HCT116 (cell line): ENCODE measurements around the gene ISG20. TPM values are rescaled to one million over a fixed set of nuclear protein-coding genes. Genes with fewer than 3 reads are reported as not detected.

Source experiments
- ATAC-seq: fragments of 200-7000 bp; cut with Tn5 transposase; 2 replicates; pipeline ENCODE4 v1.9.1; 2020; ENCODE audit warnings: mild to moderate bottlenecking, moderate library complexity
- BruUV-seq: library from RNA; stranded (reverse); fragments of 400-500 nt; replicated peaks from 2 replicates; lab custom pipeline; 2021; lab: Mats Ljungman, UMichigan
- CTCF ChIA-PET: fragments of 300-600 bp; sonication (Branson Sonifier 250); formaldehyde crosslinking; loops from one replicate; lab custom pipeline; 2021; ENCODE audit warnings: antibody characterized with exemption; lab: Charles Lee
- POLR2A ChIA-PET: fragments of 300-600, 350-600 bp; sonication (Branson Sonifier 250); formaldehyde crosslinking; loops from one replicate; lab custom pipeline; 2021; ENCODE audit warnings: antibody characterized with exemption; lab: Charles Lee
- RAD21 ChIA-PET, 2 experiments: fragments of 300-600 bp; sonication (Branson Sonifier 250); formaldehyde crosslinking; loops; one replicate each; lab custom pipeline; 2023; ENCODE audit warnings: low total read pairs in 2 of 2; ENCODE audit not compliant: uncharacterized antibody in 2 of 2, unreplicated experiment in 2 of 2, low non-redundant PET in 1 of 2; lab: Charles Lee
- DNase-seq: peaks from one replicate; pipeline ENCODE4 v3.0.0-alpha.2; 2010; ENCODE audit warnings: low read depth, low spot score
- H2AFZ ChIP-seq: fragments of 200-600 bp; shearing (Covaris generic), sonication (generic); 2 replicates; pipeline ENCODE4 v1.6.1; 2017; ENCODE audit warnings: low read depth, mixed run types, mixed read lengths, antibody characterized with exemption, low read length; ENCODE audit not compliant: poor library complexity, severe bottlenecking
- H3K27ac ChIP-seq: 2 replicates; pipeline ENCODE4 v1.5.1; 2012; ENCODE audit warnings: low read depth, low read length
- H3K27me3 ChIP-seq: fragments of 200-600 bp; sonication (generic); 2 replicates; pipeline ENCODE4 v1.6.1; 2016; ENCODE audit warnings: mixed run types, low read length, mixed read lengths; ENCODE audit not compliant: insufficient read depth
- H3K36me3 ChIP-seq, 2 experiments: fragments of 200-500 bp in 1 of 2; fragments of 200-600 bp in 1 of 2; sonication (Bioruptor generic) in 1 of 2; sonication (generic) in 1 of 2; 2 replicates each; pipeline versions ENCODE4 v1.5.1 to v1.6.1; 2014 to 2016; ENCODE audit warnings: low read length in 2 of 2, inconsistent platforms in 1 of 2, mixed read lengths in 1 of 2, mixed run types in 1 of 2; ENCODE audit not compliant: insufficient read depth in 2 of 2, control insufficient read depth in 1 of 2
- H3K4me1 ChIP-seq, 2 experiments: fragments of 200-600 bp in 1 of 2; sonication (generic) in 1 of 2; 2 replicates each; pipeline versions ENCODE4 v1.5.1 to v1.6.1; 2012 to 2017; ENCODE audit warnings: low read length in 2 of 2, inconsistent platforms in 1 of 2, mild to moderate bottlenecking in 1 of 2, mixed read lengths in 1 of 2, mixed run types in 1 of 2, moderate library complexity in 1 of 2; ENCODE audit not compliant: insufficient read depth in 2 of 2, control insufficient read depth in 1 of 2
- H3K4me2 ChIP-seq: fragments of 200-600 bp; sonication (generic); 2 replicates; pipeline ENCODE4 v1.6.1; 2017; ENCODE audit warnings: mixed run types, low read length, mixed read lengths
- H3K4me3 ChIP-seq, 2 experiments: fragments of 200-600 bp in 1 of 2; sonication (generic) in 1 of 2; replicated peaks in 1 of 2; 2 replicates each; pipeline ENCODE4 v1.5.1; 2011 to 2016; ENCODE audit warnings: low read length in 2 of 2, control low read depth in 1 of 2, low read depth in 1 of 2, mild to moderate bottlenecking in 1 of 2, mixed read lengths in 1 of 2, mixed run types in 1 of 2
- H3K79me2 ChIP-seq: fragments of 200-600 bp; sonication (generic); 2 replicates; pipeline ENCODE4 v1.6.1; 2017; ENCODE audit warnings: mild to moderate bottlenecking, mixed run types, low read length, moderate library complexity, mixed read lengths; ENCODE audit not compliant: insufficient read depth
- H3K9ac ChIP-seq: fragments of 200-600 bp; sonication (generic); 2 replicates; pipeline ENCODE4 v1.6.1; 2016; ENCODE audit warnings: low read length, mixed read lengths
- H3K9me2 ChIP-seq: fragments of 200-600 bp; sonication (generic), shearing (Covaris generic); 2 replicates; pipeline ENCODE4 v1.6.1; 2017; ENCODE audit warnings: mixed run types, mild to moderate bottlenecking, moderate library complexity; ENCODE audit not compliant: insufficient read depth
- H3K9me3 ChIP-seq, 2 experiments: fragments of 200-500 bp in 1 of 2; fragments of 200-600 bp in 1 of 2; sonication (Bioruptor generic) in 1 of 2; sonication (generic) in 1 of 2; 2 replicates each; pipeline ENCODE4 v1.6.1; 2014 to 2017; ENCODE audit warnings: low read length in 2 of 2, mixed read lengths in 2 of 2, inconsistent platforms in 1 of 2, low read depth in 1 of 2, mild to moderate bottlenecking in 1 of 2, mixed run types in 1 of 2, moderate library complexity in 1 of 2; ENCODE audit not compliant: control insufficient read depth in 1 of 2, insufficient read depth in 1 of 2
- H4K20me1 ChIP-seq: fragments of 200-600 bp; sonication (generic), shearing (Covaris generic); 2 replicates; pipeline ENCODE4 v1.6.1; 2017; ENCODE audit warnings: mixed run types, mild to moderate bottlenecking, moderate library complexity; ENCODE audit not compliant: insufficient read depth
- CEBPB ChIP-seq: IDR thresholded peaks from 2 replicates; pipeline ENCODE4 v1.6.1; 2012; ENCODE audit warnings: low read depth
- EZH2 ChIP-seq: fragments of 200-600 bp; sonication (generic); IDR thresholded peaks from 2 replicates; pipeline ENCODE4 v1.6.1; 2017; ENCODE audit warnings: antibody characterized with exemption, mixed run types
- EZH2phosphoT487 ChIP-seq: fragments of 200-600 bp; IDR thresholded peaks from 2 replicates; pipeline ENCODE4 v1.6.1; 2018; ENCODE audit warnings: antibody characterized with exemption, borderline replicate concordance
- JUND ChIP-seq: IDR thresholded peaks from 2 replicates; pipeline ENCODE4 v1.6.1; 2012
- SP1 ChIP-seq: IDR thresholded peaks from 2 replicates; pipeline ENCODE4 v1.6.1; 2012; ENCODE audit warnings: low read depth
- ZFX ChIP-seq: fragments of 450-650 bp; IDR thresholded peaks from 2 replicates; pipeline ENCODE4 v1.6.1; 2017
- intact Hi-C: fragments of 100-400 bp; cut with micrococcal nuclease; formaldehyde crosslinking; loops from 2 replicates; pipeline ENCODE4 v1.10.0; 2022
- total RNA-seq: library from RNA; stranded (reverse); gene quantifications from one replicate; pipeline ENCODE4 v1.2.1, GENCODE V29; 2021; ENCODE audit not compliant: unreplicated experiment
- TF ChIP-seq, protein P1 (sequence below): IDR thresholded peaks from 2 replicates; pipeline ENCODE4 v1.6.1; 2012
- TF ChIP-seq, protein P2 (sequence below): IDR thresholded peaks from 2 replicates; pipeline ENCODE4 v1.6.1; 2012

The ISG20 gene
- total RNA-seq, 1 experiment from 2014 or later: 11.0 TPM

DNA sequence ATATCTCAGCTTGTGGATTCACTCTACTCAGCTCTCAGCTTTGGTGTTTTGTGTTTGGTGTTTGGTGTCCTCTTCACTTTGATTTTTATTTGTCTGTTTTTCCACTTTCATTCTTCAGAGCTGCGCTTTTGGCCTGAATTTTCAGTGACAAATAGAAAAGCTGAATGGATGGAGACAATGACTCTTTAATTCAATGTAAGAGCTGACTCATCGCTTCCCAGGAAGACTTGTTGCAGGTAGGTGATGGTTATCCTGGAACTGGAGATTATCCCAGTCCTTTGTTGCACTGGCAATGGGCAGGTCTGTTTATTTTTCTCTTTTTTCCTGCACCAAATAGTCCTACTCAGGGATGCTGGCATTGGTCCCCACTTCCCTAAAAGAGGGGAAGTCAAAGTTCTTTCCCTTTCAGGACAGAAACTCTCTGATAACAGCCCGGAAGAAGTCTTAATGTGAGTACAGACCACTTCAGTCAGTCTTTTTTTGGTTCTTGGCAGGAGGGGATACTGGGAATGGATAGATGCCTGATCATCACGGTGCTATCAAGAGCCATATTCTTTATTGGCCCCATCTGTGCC lies 30.1 kb upstream of the ISG20 start (continued):
- TF ChIP-seq SP1 (no peak), EZH2 (no peak), CEBPB (no peak)
- TF ChIP-seq, protein P1, sequence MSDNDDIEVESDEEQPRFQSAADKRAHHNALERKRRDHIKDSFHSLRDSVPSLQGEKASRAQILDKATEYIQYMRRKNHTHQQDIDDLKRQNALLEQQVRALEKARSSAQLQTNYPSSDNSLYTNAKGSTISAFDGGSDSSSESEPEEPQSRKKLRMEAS: no peak

DNA sequence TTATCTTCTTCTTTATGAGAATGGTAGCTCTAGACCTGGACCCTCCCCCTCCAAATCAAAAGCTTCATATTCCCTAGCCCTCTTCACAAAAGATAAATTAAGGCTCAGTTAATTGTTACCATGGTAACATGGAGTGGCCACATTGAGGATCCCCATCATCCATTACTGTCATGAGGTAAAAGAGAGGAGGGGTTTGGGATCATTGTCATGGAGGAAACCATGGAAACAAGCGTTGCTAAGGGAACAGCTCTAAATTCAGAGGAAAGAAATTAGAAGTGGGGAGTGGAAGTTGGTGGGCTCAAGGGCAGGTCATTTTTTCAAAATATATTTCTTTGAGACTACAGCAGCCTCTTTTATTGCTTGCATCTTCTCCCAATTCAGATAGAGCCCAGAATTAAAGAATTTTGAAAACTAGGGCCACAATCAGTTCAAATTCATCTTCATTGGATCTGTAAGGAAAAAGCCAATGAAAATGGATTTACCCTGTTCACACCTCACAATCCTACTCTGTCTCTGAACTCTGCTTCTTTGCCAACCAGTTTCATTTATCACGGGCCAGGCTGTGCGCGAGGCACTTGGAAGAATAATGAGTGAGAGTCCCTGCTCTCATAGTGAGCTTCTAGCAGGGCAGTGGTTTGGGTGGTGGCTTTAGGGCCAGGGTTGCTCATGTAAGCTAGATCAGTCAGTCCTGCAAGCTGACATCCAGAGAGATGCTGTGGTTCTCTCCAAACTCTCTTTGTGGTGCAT lies 29.3 kb upstream of the ISG20 start:
- Histone ChIP-seq H3K79me2 (no peaks in the 10 kb centered on the region), H3K27me3 (peaks cover 40% of the 10 kb centered on the region), H3K36me3 (no peaks in the 10 kb centered on the region), H3K9ac (no peak overlapping the region), H3K4me2 (no peak overlapping the region), H3K9me3 (no peaks in the 10 kb centered on the region), H3K4me3 (no peak overlapping the region), H3K4me1 (peaks cover 0 to 14% of the 10 kb centered on the region in 2 experiments; a peak in 3 of 4 replicates), H3K27ac (no peak overlapping the region), H3K9me2 (no peaks in the 10 kb centered on the region), H4K20me1 (no peaks in the 10 kb centered on the region), H2AFZ (no peak overlapping the region)
- ChIA-PET CTCF (interaction anchor here (1.0 kb wide), 1 partner anchor 135 kb away, joined by 3 read pairs; no protein-coding TSS in a partner anchor), RAD21 (no interaction called here), POLR2A (no interaction called here)
- BruUV-seq: no TSS peak
- intact Hi-C loops: loop anchor here (5.0 kb wide), 1 partner anchor 62 kb away; the partner anchor contains the start of gene DET1
- TF ChIP-seq, protein P2, sequence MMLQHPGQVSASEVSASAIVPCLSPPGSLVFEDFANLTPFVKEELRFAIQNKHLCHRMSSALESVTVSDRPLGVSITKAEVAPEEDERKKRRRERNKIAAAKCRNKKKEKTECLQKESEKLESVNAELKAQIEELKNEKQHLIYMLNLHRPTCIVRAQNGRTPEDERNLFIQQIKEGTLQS: no peak
- TF ChIP-seq CEBPB (no peak), ZFX (no peak), EZH2phosphoT487 (no peak), JUND (no peak)
- DNase-seq (no peak), ATAC-seq (no peak)
